Uterus (tissue), 4 donors: ENCODE results near the gene GSTM4. TPM values are rescaled to one million over a fixed set of nuclear protein-coding genes. Genes with fewer than 3 reads are reported as not detected.

Experiments
- DNase-seq, 2 donors: peaks; one replicate each; pipeline ENCODE4 v3.0.0-alpha.2; 2019 to 2020
- H3K27ac ChIP-seq, 2 donors: fragments of 200-600 bp; sonication (generic); 1 replicate in 1 of 2; 2 replicates in 1 of 2; pipeline ENCODE4 v1.5.1; 2016 to 2018
- H3K27me3 ChIP-seq, 2 donors: fragments of 200-600 bp; sonication (generic); one replicate each; pipeline ENCODE4 v1.5.1; 2018 to 2019; ENCODE audit warnings: control low read depth in 1 of 2
- H3K36me3 ChIP-seq, 2 donors: fragments of 200-600 bp; sonication (generic); one replicate each; pipeline ENCODE4 v1.5.1; 2019; ENCODE audit warnings: control low read depth in 1 of 2
- H3K4me1 ChIP-seq, 2 donors: fragments of 200-600 bp; sonication (generic); one replicate each; pipeline ENCODE4 v1.5.1; 2018 to 2019; ENCODE audit warnings: control low read depth in 1 of 2
- H3K4me3 ChIP-seq, 2 donors: fragments of 200-600 bp; sonication (generic); 1 replicate in 1 of 2; 2 replicates in 1 of 2; pipeline ENCODE4 v1.5.1; 2018 to 2019; ENCODE audit warnings: mild to moderate bottlenecking in 1 of 2
- H3K9me3 ChIP-seq, 2 donors: fragments of 200-600 bp; sonication (generic); one replicate each; pipeline ENCODE4 v1.5.1; 2019; ENCODE audit warnings: control low read depth in 1 of 2
- CTCF ChIP-seq, 4 experiments: fragments of 200-600 bp in 2 of 4; fragments of 450-650 bp in 2 of 4; sonication (generic) in 2 of 4; IDR thresholded peaks; one replicate each; pipeline ENCODE4 v1.5.1; 2016 to 2019; ENCODE audit warnings: antibody characterized with exemption in 4 of 4, mild to moderate bottlenecking in 2 of 4, moderate library complexity in 1 of 4
- POLR2A ChIP-seq, 2 donors: fragments of 450-650 bp; IDR thresholded peaks; one replicate each; pipeline ENCODE4 v1.6.1; 2016; ENCODE audit warnings: antibody characterized with exemption in 2 of 2, mild to moderate bottlenecking in 1 of 2, moderate library complexity in 1 of 2
- intact Hi-C: fragments of 100-400 bp; cut with DNase I; formaldehyde crosslinking; loops from one replicate; pipeline ENCODE4 v1.15.1; 2023; ENCODE audit warnings: low total_unique reads
- total RNA-seq, 4 donors: library from RNA; depleted of rRNA in 3 of 4; stranded (reverse); fragments of >200 nt in 3 of 4; gene quantifications; one replicate each; pipeline versions ENCODE4 v1.1.0 to v1.2.4, GENCODE V29; 2014 to 2023
- donor health status: DM: yes; HTN: yes; CAD: no.

Gene GSTM4
- total RNA-seq, 4 donors from 2014 or later = 7.6 to 43.5 (median 20.7) TPM

DNA sequence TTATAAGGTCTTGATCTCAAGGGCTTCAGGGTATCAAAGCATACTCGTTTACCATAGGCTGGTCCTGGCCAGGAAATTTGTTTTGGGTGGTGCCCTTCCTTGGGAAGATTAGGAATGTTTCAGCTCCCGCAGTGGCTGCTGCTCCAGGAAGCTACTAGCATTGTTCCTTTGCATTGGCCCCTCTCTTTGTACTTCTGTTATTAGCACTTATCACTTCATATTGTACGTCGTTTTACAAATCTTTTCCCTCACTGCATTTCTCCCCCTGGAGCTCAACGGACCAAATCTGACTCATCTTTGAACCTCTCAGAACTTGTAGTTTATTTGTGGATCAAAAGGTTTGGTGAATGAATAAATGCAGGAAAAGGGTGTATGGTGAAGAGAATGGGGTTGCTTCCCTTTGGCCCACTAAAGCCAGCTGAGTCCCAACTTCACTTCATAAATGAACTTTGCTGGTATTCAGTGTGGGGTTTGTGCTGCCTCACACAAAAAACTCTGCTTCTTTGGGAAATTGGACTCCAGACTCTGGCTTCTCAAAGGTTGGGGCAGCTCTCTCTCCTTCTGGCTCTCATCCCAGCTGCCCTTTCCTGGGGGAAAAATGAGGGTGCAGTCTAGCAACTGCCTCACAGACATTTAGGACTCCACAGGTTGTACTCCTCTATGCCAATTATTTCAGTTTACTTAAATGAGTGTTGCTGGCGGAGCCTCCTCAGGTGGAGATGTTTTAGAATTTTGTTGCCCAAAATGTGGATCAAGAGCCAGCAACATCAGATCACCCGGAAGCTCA lies 42.3 kb upstream of the GSTM4 start:
- H3K4me1 ChIP-seq = no peaks in the 10 kb centered on the region
- TF ChIP-seq CTCF (IDR thresholded peaks at IDR 0.05) (no peak), POLR2A (IDR thresholded peaks at IDR 0.05) (no peak)
- H3K4me3 ChIP-seq = no peak overlapping the region
- no peaks in the 10 kb centered on the region for H3K36me3 ChIP-seq
- H3K9me3 ChIP-seq = no peaks in the 10 kb centered on the region
- no peak overlapping the region for H3K27ac ChIP-seq
- H3K27me3 ChIP-seq = no peaks in the 10 kb centered on the region
- intact Hi-C loops = no loop called here
- DNase-seq = no peak

DNA sequence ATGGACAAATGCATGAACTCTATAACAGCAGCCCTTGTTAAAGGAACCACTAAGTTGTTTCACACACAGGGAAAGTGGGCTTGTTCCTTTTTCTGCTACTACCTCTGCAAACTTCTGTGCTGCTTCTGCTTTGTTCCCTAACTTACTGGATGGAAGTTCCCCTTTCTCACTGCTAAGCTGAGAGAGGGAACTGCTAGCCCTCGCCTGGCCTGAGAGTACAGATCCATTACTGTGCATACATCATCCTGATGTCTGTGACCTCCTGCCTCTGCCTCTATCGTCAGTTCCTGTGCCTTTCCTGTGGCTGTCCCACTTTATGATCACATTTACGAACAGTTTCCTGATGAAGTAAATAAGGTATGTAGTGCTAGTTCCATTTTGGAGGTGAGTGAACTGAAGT lies 40.0 kb upstream of the GSTM4 start:
- H3K27ac ChIP-seq = no peak overlapping the region
- intact Hi-C loops = no loop called here

GRCh38 chr1:109616391-109616790 lies 39.5 kb upstream of the GSTM4 start:
- DNase-seq = no peak
- intact Hi-C loops = no loop called here
- Histone ChIP-seq H3K36me3 (no peaks in the 10 kb centered on the region), H3K9me3 (no peaks in the 10 kb centered on the region), H3K4me1 (peaks cover 0 to 4% of the 10 kb centered on the region in 2 donors), H3K27me3 (no peaks in the 10 kb centered on the region), H3K4me3 (no peak overlapping the region), H3K27ac (no peak overlapping the region)
- TF ChIP-seq POLR2A (IDR thresholded peaks at IDR 0.05) = no peak
- TF ChIP-seq CTCF (IDR thresholded peaks at IDR 0.05) = no peak

More for the DNA sequence above, 40.0 kb upstream of the GSTM4 start:
- Histone ChIP-seq H3K4me1 (no peaks in the 10 kb centered on the region), H3K36me3 (no peaks in the 10 kb centered on the region), H3K4me3 (no peak overlapping the region), H3K9me3 (no peaks in the 10 kb centered on the region), H3K27me3 (no peaks in the 10 kb centered on the region)
- TF ChIP-seq POLR2A (IDR thresholded peaks at IDR 0.05) (no peak), CTCF (IDR thresholded peaks at IDR 0.05) (no peak)
- DNase-seq = no peak

- TF ChIP-seq POLR2A (IDR thresholded peaks at IDR 0.05) (no peak), CTCF (IDR thresholded peaks at IDR 0.05) (no peak)
- H3K27ac ChIP-seq = no peak overlapping the region
- H3K9me3 ChIP-seq = no peaks in the 10 kb centered on the region
- H3K27me3 ChIP-seq = no peaks in the 10 kb centered on the region
- no peak for DNase-seq
- intact Hi-C loops = no loop called here
- no peak overlapping the region for H3K4me3 ChIP-seq
- H3K4me1 ChIP-seq = peaks cover 0 to 4% of the 10 kb centered on the region in 2 donors
- H3K36me3 ChIP-seq = no peaks in the 10 kb centered on the region
Measured at GRCh38 chr1:109617291-109617801, 38.6 kb upstream of the GSTM4 start.
